GM18507 (cell line): ENCODE measurements around the gene DEFB121.
"Not testable (repeated sequence)": the region's sequence is repeated elsewhere in the genome, so short reads cannot be mapped to it uniquely, and the experiment has no call there.

ENCODE experiments used
- DNase-seq: peaks from one replicate; pipeline ENCODE4 v3.0.0; 2011; ENCODE audit warnings: low read depth; ENCODE audit not compliant: insufficient read length; ENCODE audit errors: extremely low spot score
- FAIRE-seq: peaks from 2 replicates; lab custom pipeline; 2011; peaks lifted over from hg19 to GRCh38; lab: Jason Lieb, UNC

The DEFB121 gene

GRCh38 chr20:31368301-31368700 lies 37.7 kb downstream of the DEFB121 start, which contains the start of gene DEFB118:
Gene DEFB118, plus strand, starts transcription at chr20:31368601. Its CDS starts 50 bp downstream, at chr20:31368651.
- FAIRE-seq (no peak), DNase-seq (no peak)

GRCh38 chr20:31364272-31364671 lies 41.7 kb downstream of the DEFB121 start:
- not testable (repeated sequence) for FAIRE-seq, DNase-seq

- DNase-seq = no peak
- FAIRE-seq = no peak
These were observed 42.7 kb downstream of the DEFB121 start for GRCh38 chr20:31363295-31363694.

GRCh38 chr20:31355981-31356380 lies 50.0 kb downstream of the DEFB121 start:
- DNase-seq (no peak), FAIRE-seq (no peak)
